ENCODE measurements around the gene MMEL1.

MMEL1 gene

GRCh38 chr1:2650967-2651645, 18.3 kb upstream of the MMEL1 start:
- TF ChIP-seq, protein P1, sequence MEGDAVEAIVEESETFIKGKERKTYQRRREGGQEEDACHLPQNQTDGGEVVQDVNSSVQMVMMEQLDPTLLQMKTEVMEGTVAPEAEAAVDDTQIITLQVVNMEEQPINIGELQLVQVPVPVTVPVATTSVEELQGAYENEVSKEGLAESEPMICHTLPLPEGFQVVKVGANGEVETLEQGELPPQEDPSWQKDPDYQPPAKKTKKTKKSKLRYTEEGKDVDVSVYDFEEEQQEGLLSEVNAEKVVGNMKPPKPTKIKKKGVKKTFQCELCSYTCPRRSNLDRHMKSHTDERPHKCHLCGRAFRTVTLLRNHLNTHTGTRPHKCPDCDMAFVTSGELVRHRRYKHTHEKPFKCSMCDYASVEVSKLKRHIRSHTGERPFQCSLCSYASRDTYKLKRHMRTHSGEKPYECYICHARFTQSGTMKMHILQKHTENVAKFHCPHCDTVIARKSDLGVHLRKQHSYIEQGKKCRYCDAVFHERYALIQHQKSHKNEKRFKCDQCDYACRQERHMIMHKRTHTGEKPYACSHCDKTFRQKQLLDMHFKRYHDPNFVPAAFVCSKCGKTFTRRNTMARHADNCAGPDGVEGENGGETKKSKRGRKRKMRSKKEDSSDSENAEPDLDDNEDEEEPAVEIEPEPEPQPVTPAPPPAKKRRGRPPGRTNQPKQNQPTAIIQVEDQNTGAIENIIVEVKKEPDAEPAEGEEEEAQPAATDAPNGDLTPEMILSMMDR (IDR thresholded peaks at IDR 0.05; ENCODE audit: low read depth, low read length, missing control alignments), result no peak
- no peak overlapping the region for H3K4me3 ChIP-seq (replicated peaks; ENCODE audit: low read depth, low read length)
- DNase-seq (ENCODE audit: extremely low read depth, low read depth), result no peak

GRCh38 chr1:2646837-2647236, 14.0 kb upstream of the MMEL1 start:
- DNase-seq (ENCODE audit: extremely low read depth, low read depth), result no peak
- H3K4me3 ChIP-seq (replicated peaks; ENCODE audit: low read depth, low read length), result no peak overlapping the region
- TF ChIP-seq, protein P1 (IDR thresholded peaks at IDR 0.05; ENCODE audit: low read depth, low read length, missing control alignments), result no peak

DNA sequence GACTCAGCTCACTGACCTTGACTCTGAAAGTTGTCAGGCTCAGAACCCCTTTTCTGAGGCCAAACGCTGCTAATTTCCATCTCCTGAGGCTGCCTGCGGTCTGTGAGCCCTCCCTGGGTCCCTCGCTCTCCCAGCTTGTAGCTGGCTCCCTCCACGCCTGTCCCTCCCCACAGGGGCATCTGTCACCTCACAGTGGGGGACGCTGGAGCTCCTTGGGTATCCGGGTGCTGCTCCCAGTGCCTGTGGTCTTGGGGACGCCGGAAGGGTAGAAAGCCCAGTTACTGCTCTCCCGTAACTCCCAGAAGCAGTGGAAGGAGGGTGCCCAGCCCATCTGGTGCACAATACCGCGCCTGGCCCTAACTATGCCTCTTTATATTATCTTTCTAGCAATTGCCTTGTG, 13.0 kb upstream of the MMEL1 start:
- DNase-seq (ENCODE audit: extremely low read depth, low read depth), result no peak
- no peak overlapping the region for H3K4me3 ChIP-seq (replicated peaks; ENCODE audit: low read depth, low read length)
- TF ChIP-seq, protein P1 (IDR thresholded peaks at IDR 0.05; ENCODE audit: low read depth, low read length, missing control alignments), result no peak

GRCh38 chr1:2645143-2645542, 12.3 kb upstream of the MMEL1 start:
- no peak overlapping the region for H3K4me3 ChIP-seq (replicated peaks; ENCODE audit: low read depth, low read length)
- TF ChIP-seq, protein P1 (IDR thresholded peaks at IDR 0.05; ENCODE audit: low read depth, low read length, missing control alignments), result no peak
- DNase-seq (ENCODE audit: extremely low read depth, low read depth), result no peak

DNA sequence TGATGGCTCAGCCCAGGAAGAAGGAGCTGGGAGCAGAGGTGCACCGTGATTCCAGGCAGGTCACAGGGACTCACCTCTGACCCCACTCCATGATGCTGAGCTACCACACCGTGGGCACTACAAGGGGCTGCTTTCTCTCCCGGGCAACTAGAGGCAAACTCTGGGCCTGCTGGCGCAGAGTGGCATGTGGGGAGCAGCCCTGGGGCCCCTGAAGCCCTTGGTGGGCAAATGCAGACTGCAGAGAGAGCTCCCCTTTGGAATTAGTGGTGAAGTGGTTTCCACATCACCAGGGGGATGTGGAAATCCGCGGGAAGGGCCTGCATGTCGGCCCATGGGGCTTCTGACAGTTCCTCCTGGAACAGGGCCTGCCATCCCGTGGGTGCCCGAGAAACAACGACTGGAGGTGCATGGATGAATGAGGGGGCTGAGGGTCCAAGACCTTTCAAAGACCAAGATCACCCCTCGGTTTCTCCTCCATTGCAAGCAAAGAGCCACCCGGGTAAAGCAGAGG, 11.8 kb upstream of the MMEL1 start:
- DNase-seq (ENCODE audit: extremely low read depth, low read depth), result no peak
- TF ChIP-seq, protein P1 (IDR thresholded peaks at IDR 0.05; ENCODE audit: low read depth, low read length, missing control alignments), result no peak
- no peak overlapping the region for H3K4me3 ChIP-seq (replicated peaks; ENCODE audit: low read depth, low read length)

- H3K4me3 ChIP-seq (replicated peaks; ENCODE audit: low read depth, low read length), result no peak overlapping the region
- no peak for DNase-seq (ENCODE audit: extremely low read depth, low read depth)
- TF ChIP-seq, protein P1 (IDR thresholded peaks at IDR 0.05; ENCODE audit: low read depth, low read length, missing control alignments), result no peak
These were observed 11.4 kb upstream of the MMEL1 start for GRCh38 chr1:2644171-2644570.
